GM19023 (cell line): ENCODE results near the gene RAC3.

ENCODE experiments used
- ATAC-seq: cut with Tn5 transposase; IDR thresholded peaks from one replicate; pipeline ENCODE4 v1.9.1; 2021; ENCODE audit warnings: mild to moderate bottlenecking, moderate library complexity; ENCODE audit not compliant: unreplicated experiment

The RAC3 gene

DNA sequence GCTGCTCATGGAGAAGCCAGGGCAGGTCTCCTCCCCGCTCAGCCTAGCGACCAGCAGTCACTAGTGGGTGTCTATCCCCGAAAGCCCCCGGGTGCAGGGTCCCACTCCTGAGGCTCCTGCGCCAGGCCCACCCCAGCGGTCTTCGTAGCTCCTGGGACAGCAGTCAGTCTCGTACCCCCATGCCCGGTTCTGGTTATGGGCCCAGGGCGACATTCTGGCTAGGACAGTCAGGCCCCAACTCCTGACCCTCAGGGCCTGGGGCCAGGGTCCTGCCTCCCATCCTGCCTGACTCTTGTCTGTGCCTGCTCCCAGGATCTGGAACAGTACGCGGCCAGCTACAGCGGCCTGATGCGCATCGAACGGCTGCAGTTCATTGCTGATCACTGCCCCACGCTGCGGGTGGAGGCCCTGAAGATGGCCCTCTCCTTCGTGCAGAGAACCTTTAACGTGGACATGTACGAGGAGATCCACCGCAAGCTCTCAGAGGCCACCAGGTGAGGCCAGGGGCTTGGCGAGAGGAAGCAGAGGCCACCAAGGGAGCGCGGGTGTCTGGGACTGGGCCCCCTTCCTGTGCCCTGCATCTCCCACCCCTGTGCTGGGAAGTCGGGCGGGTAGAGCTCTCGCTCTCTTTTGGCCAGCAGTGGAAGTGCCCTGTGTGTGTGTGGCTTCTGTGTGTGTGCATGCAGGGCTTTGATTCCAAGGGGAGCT is 22.2 kb downstream of the RAC3 start:
- ATAC-seq, result no peak

GRCh38 chr17:82054351-82055022 is 23.0 kb downstream of the RAC3 start:
- ATAC-seq, result no peak

- ATAC-seq, result no peak
These were observed 23.8 kb downstream of the RAC3 start for GRCh38 chr17:82055023-82055964.

GRCh38 chr17:82055965-82056728 is 24.7 kb downstream of the RAC3 start:
- ATAC-seq, result no peak

- no peak for ATAC-seq
These were observed 25.5 kb downstream of the RAC3 start for GRCh38 chr17:82056729-82057621.

- no peak for ATAC-seq
These were observed 26.9 kb downstream of the RAC3 start for GRCh38 chr17:82058230-82058854.

GRCh38 chr17:82058855-82059249 is 27.4 kb downstream of the RAC3 start:
- no peak for ATAC-seq

DNA sequence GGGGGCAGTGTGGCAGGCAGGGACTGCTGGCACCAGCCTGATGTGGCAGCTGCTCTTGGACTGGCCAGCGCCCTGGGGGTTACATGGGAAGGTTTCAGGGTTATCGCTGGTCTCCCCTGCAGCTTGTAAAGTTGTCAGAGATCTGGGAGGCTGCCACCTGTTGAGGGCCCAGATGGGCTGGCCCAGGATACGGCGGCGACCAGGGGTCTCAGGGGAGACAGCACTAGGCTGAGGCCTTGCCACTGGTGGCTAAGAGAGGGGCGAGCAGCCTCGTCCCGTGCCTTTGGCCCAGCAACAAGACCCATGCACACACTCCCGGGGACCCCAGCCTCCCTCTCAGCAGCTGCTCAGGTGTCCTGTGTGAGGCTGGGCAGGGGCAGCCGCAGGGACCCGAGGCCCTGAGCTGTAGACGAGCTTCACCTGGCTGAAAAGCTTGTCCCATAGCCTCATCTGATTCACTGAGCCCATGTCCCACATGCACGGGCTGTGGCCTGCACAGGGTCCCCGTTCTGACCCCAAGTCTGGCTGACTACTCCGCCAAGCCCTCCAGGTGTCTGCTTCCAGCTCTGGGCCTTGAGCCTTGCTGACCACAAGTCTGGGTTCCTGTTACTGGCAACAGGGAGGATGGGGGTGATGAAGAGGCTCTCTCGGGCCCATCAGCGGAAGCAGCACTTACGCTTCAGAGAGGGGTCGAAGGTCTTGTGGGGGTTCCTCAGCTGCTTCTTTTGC is 28.0 kb downstream of the RAC3 start:
- no peak for ATAC-seq

DNA sequence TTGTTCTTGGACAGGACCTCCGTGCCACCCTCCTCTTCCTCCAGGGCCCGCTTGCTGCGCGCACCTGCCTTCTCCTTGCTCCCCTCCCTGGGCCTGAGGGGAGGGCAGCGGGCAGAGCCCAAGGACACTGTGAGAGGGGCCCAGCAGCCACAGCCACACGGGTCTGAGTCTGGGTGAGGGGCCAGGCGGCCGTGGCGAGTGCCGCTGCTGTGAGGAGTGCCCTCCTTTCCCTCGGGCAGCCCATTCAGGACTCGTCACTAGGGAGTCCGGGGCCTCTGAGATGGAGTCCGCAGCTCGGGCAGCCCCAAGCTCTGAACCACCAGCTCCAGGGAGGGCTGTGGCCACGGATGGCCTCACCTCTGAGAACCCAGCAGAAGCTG is 28.5 kb downstream of the RAC3 start:
- ATAC-seq, result no peak

DNA sequence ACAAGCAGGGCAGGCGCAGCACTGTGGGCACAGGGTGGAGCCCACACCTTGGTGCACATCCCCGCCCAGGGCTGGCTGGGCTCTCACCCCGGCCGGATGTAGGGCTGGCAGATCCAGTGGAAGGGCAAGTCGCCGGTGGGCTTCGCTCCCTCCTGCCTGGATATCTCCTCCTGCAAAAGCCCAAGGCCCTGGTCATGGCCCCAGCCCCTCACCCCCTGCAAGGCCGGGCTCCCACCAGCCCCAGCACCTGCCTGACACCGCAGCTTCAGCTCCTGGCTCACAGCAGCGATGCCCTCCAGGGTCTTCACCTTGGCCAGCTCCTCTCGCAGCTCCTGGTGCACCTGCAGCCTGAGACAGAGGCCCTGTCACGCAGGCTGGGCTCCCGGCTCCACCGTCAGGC is 29.1 kb downstream of the RAC3 start:
- ATAC-seq, result no peak

DNA sequence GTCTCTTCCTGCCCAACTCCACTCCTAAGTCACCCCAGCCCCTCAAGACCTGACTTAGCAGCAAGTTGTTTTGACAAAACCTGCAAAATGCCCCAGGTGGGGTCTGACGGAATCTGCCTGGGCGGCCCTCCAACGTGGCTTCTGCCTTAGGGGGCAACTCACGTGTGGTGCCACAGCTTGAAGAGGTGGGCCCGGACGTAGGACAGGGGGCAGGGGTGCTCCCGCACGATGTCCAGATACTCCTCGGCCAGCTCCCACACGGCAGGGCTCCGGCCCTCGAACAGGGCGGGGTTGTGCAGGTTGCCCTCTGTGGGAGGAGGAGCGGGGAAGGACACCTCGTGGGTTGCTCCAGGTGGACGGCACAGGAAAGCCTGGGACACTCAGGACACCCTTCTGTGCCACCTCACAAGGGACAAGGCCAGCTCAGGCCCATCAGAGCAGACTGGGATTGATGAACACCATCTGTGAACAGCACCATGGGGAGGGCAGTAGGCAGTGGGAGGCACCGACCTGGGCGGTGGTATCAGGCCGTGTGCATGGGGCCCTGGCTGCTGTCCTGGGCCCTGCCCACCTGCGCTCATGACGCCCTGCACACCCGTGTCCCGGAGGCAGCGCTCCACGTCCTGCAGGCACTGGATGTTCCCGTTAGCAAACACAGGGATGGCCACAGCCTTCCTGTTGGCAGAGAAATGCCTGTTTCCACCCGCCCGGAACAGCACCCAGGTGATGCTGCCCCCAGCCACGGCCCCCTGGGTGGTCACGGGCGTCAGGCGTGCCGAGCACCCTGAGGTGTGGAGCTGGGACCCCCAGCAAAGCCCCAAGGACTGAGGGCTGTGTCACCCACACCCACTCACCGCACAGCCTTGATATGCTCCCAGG is 29.8 kb downstream of the RAC3 start:
- ATAC-seq, result no peak

GRCh38 chr17:82062076-82062983 is 30.9 kb downstream of the RAC3 start:
- ATAC-seq, result no peak

GRCh38 chr17:82062984-82063368 is 31.5 kb downstream of the RAC3 start:
- no peak for ATAC-seq

DNA sequence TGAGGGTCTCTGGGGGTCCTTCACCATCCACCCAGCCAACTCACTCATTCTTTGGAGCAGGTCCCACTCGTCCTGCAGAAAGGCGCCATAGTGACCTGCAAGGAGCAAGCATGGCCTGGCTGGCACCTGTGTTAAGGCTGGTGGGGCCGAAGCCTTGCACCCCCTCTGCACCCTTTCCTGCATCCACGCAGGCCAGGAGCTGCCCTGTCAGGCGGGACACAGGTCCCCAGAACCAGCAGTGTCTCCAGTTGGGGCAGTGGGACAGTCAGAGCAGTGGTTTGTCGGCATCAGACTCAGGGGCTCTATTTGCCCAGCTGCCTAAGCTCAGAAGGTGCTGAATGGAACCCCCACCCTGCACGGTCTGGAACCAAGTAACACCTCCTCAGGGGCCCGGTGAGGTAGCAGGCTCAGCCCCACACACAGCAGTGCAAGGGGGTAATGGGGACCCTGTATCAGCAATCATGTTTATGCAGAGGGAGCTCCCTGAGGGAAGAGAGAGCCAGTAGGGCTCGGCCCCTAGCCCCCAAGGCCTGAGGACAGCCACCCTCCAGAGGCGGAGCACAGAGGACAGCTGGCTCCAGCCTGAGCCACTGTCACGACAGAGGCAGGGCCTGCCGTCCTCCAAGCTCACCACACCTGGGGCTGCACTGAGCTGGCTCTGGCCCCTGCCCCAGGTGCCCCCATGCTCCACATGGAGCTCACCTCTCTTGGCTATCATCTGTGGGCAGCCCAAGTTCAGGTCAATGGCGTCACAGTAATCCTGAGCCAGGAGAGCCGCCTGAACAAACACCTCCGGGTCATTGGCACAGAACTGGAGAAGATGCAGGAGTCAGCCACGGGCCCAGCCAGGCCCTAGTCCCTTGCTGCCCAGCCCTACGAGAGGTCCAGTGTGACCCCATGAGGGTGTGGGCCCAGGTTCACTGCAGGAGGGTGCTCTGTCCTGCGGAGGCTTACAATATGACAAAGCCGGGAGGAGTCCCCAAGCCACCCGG is 32.2 kb downstream of the RAC3 start:
- no peak for ATAC-seq

- no peak for ATAC-seq
These were observed 33.1 kb downstream of the RAC3 start for GRCh38 chr17:82064433-82065192.
